OCI-LY7 (cell line): ENCODE results near the gene COX7B. TPM values are rescaled to one million over a fixed set of nuclear protein-coding genes. Genes with fewer than 3 reads are reported as not detected.

Experiments used
- BruUV-seq: library from RNA; stranded (reverse); fragments of 400-500 nt; replicated peaks from 2 replicates; lab custom pipeline; 2021; lab: Mats Ljungman, UMichigan
- CTCF ChIA-PET: fragments of 300-600 bp; sonication (Branson Sonifier 250); formaldehyde crosslinking; loops from one replicate; lab custom pipeline; 2022; ENCODE audit warnings: antibody characterized with exemption; ENCODE audit not compliant: unreplicated experiment; lab: Charles Lee
- POLR2A ChIA-PET: fragments of 300-600 bp; sonication (Branson Sonifier 250); formaldehyde crosslinking; loops from one replicate; lab custom pipeline; 2022; ENCODE audit warnings: antibody characterized with exemption; lab: Charles Lee
- DNase-seq: peaks from one replicate; pipeline ENCODE4 v3.0.0-alpha.2; 2015; ENCODE audit warnings: low spot score
- H2AFZ ChIP-seq: fragments of 200-600 bp; sonication (generic), shearing (Covaris generic); 2 replicates; pipeline ENCODE4 v1.6.1; 2014; ENCODE audit warnings: mild to moderate bottlenecking, antibody characterized with exemption, low read length, moderate library complexity
- H3K27ac ChIP-seq: fragments of 200-600 bp; sonication (generic); 2 replicates; pipeline ENCODE4 v1.5.1; 2014; ENCODE audit warnings: mixed run types, low read depth, mild to moderate bottlenecking, moderate library complexity, low read length, inconsistent platforms; ENCODE audit not compliant: poor library complexity, severe bottlenecking
- H3K36me3 ChIP-seq: fragments of 200-600 bp; sonication (generic); 2 replicates; pipeline ENCODE4 v1.6.1; 2014; ENCODE audit warnings: mild to moderate bottlenecking, antibody characterized with exemption, low read length, moderate library complexity, mixed read lengths; ENCODE audit not compliant: insufficient read depth
- H3K4me1 ChIP-seq: fragments of 200-600 bp; sonication (generic); 2 replicates; pipeline ENCODE4 v1.5.1; 2014; ENCODE audit warnings: mild to moderate bottlenecking, low read length; ENCODE audit not compliant: insufficient read depth, poor library complexity, severe bottlenecking
- H3K4me2 ChIP-seq: fragments of 200-600 bp; sonication (generic); 2 replicates; pipeline ENCODE4 v1.6.1; 2014; ENCODE audit warnings: mild to moderate bottlenecking, low read length
- H3K4me3 ChIP-seq: fragments of 200-600 bp; sonication (generic); 2 replicates; pipeline ENCODE4 v1.5.1; 2014; ENCODE audit warnings: mild to moderate bottlenecking, low read depth, low read length; ENCODE audit not compliant: poor library complexity, severe bottlenecking
- H3K79me2 ChIP-seq: fragments of 200-600 bp; sonication (generic); 2 replicates; pipeline ENCODE4 v1.6.1; 2016; ENCODE audit warnings: low read depth, mild to moderate bottlenecking, low read length, moderate library complexity, mixed read lengths; ENCODE audit not compliant: insufficient read depth
- H3K9me2 ChIP-seq: fragments of 200-600 bp; sonication (generic); 2 replicates; pipeline ENCODE4 v1.6.1; 2016; ENCODE audit warnings: mild to moderate bottlenecking, low read length, mixed read lengths; ENCODE audit not compliant: insufficient read depth
- H3K9me3 ChIP-seq: fragments of 200-600 bp; sonication (generic); 2 replicates; pipeline ENCODE4 v1.6.1; 2014; ENCODE audit warnings: mild to moderate bottlenecking, mixed run types, low read length, mixed read lengths
- H4K20me1 ChIP-seq: fragments of 200-600 bp; sonication (generic); 2 replicates; pipeline ENCODE4 v1.6.1; 2014; ENCODE audit warnings: mild to moderate bottlenecking, antibody characterized with exemption, low read length, moderate library complexity, mixed read lengths; ENCODE audit not compliant: insufficient read depth
- EZH2phosphoT487 ChIP-seq: fragments of 200-600 bp; sonication (generic); IDR thresholded peaks from 2 replicates; pipeline ENCODE4 v1.6.1; 2018; ENCODE audit warnings: low read depth, borderline replicate concordance, mild to moderate bottlenecking, mixed run types, antibody characterized with exemption, low read length, moderate library complexity, mixed read lengths
- intact Hi-C: fragments of 100-400 bp; cut with micrococcal nuclease; formaldehyde crosslinking; loops from one replicate; pipeline ENCODE4 v1.10.0; 2022; ENCODE audit not compliant: unreplicated experiment
- total RNA-seq, 2 experiments: library from RNA; depleted of rRNA in 1 of 2; stranded (reverse); fragments of >200 nt in 1 of 2; shearing (Covaris generic) in 1 of 2; gene quantifications; 2 replicates each; pipeline ENCODE4 v1.2.3, GENCODE V29; 2014 to 2022
- TF ChIP-seq, protein P1 (sequence below): fragments of 200-600 bp; sonication (generic); conservative IDR thresholded peaks from 2 replicates; pipeline ENCODE4 v1.5.1; 2014; ENCODE audit warnings: mild to moderate bottlenecking, antibody characterized with exemption, low read length, moderate library complexity, mixed read lengths

The COX7B gene
- total RNA-seq, 2 experiments from 2014 or later: 199 to 256 TPM

- ChIA-PET POLR2A (interaction anchor here (0.7 kb wide), 1 partner anchor 52 kb away, joined by 5 read pairs; no protein-coding TSS in a partner anchor), CTCF (no interaction called here)
- no peak for DNase-seq
- Histone ChIP-seq H3K9me2 (no peaks in the 10 kb centered on the region), H3K36me3 (no peaks in the 10 kb centered on the region), H3K79me2 (no peaks in the 10 kb centered on the region), H3K9me3 (no peaks in the 10 kb centered on the region), H3K4me1 (peaks cover 17% of the 10 kb centered on the region), H3K27ac (no peak overlapping the region), H4K20me1 (no peaks in the 10 kb centered on the region), H2AFZ (no peak overlapping the region), H3K4me2 (no peak overlapping the region), H3K4me3 (no peak overlapping the region)
- TF ChIP-seq, protein P1, sequence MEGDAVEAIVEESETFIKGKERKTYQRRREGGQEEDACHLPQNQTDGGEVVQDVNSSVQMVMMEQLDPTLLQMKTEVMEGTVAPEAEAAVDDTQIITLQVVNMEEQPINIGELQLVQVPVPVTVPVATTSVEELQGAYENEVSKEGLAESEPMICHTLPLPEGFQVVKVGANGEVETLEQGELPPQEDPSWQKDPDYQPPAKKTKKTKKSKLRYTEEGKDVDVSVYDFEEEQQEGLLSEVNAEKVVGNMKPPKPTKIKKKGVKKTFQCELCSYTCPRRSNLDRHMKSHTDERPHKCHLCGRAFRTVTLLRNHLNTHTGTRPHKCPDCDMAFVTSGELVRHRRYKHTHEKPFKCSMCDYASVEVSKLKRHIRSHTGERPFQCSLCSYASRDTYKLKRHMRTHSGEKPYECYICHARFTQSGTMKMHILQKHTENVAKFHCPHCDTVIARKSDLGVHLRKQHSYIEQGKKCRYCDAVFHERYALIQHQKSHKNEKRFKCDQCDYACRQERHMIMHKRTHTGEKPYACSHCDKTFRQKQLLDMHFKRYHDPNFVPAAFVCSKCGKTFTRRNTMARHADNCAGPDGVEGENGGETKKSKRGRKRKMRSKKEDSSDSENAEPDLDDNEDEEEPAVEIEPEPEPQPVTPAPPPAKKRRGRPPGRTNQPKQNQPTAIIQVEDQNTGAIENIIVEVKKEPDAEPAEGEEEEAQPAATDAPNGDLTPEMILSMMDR: no peak
- TF ChIP-seq EZH2phosphoT487: no peak
- no TSS peak for BruUV-seq
- intact Hi-C loops: no loop called here
Measured at GRCh38 chrX:77945910-77946545, 46.8 kb downstream of the COX7B start.

DNA sequence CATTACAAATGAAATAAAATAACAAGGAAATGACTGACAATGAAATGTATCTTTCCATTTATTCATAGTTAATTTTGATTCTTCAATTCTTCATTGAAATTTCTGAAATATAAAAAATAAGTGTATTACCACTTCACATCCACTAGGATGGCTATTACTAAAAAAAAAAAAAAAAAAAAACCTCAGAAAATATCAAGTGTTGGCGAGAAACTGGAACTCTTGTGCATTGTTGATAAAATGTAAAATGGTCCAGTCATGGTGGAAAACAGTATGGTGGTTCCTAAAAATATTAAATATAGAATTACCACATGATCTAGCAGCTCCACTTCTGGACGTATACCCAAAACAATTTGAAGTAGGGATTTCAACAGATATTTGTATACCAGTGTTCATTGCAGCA is 47.3 kb downstream of the COX7B start:
- no peaks in the 10 kb centered on the region for H4K20me1 ChIP-seq
- no peaks in the 10 kb centered on the region for H3K36me3 ChIP-seq
- intact Hi-C loops: no loop called here
- H3K4me2 ChIP-seq: no peak overlapping the region
- ChIA-PET CTCF (no interaction called here), POLR2A (interaction anchor here (0.7 kb wide), 1 partner anchor 51 kb away, joined by 5 read pairs; no protein-coding TSS in a partner anchor)
- no peak overlapping the region for H3K4me3 ChIP-seq
- BruUV-seq: no TSS peak
- no peak for DNase-seq
- H3K4me1 ChIP-seq: peaks cover 17% of the 10 kb centered on the region
- H3K79me2 ChIP-seq: no peaks in the 10 kb centered on the region
- H3K27ac ChIP-seq: no peak overlapping the region
- no peaks in the 10 kb centered on the region for H3K9me2 ChIP-seq
- H3K9me3 ChIP-seq: no peaks in the 10 kb centered on the region
- no peak overlapping the region for H2AFZ ChIP-seq
- TF ChIP-seq, protein P1: no peak
- no peak for TF ChIP-seq EZH2phosphoT487

DNA sequence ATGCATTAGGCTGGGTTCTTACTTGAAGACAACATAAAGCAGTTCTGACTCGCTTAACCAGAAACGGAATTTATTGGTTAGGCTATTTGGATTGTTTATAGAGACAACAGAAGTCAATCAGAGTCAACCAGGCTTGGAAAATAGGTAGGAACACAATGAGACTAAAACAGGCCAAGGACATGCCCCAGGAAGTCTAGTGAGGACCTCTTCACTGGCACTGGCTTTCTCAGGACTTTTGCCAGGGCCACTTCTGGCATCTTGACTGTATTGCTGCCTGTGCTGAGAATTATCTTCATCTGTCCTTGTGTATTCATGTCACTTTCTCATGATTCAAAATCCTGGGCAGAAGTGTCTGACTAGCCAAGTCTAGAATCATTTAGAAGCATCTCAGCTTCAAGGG is 50.6 kb downstream of the COX7B start:
- Histone ChIP-seq H3K4me1 (no peaks in the 10 kb centered on the region), H3K27ac (no peak overlapping the region), H3K36me3 (no peaks in the 10 kb centered on the region), H3K4me2 (no peak overlapping the region), H2AFZ (no peak overlapping the region), H3K79me2 (no peaks in the 10 kb centered on the region), H3K9me2 (no peaks in the 10 kb centered on the region), H3K4me3 (no peak overlapping the region), H3K9me3 (no peaks in the 10 kb centered on the region), H4K20me1 (no peaks in the 10 kb centered on the region)
- intact Hi-C loops: no loop called here
- POLR2A ChIA-PET: no interaction called here
- DNase-seq: no peak
- TF ChIP-seq EZH2phosphoT487: no peak
- TF ChIP-seq, protein P1: no peak
- CTCF ChIA-PET: no interaction called here
- BruUV-seq: no TSS peak
